ENCODE measurements around the gene LRRC36. TPM values are rescaled to one million over a fixed set of nuclear protein-coding genes. Genes with fewer than 3 reads are reported as not detected.

LRRC36 gene
- total and polyA plus RNA-seq, 4 donors: 2.1 to 103 (median 16.6) TPM

GRCh38 chr16:67341250-67341649, 14.6 kb downstream of the LRRC36 start:
- Histone ChIP-seq H3K27ac (ENCODE audit: low read depth in 1 of 2, low read length in 1 of 2) (no peak overlapping the region), H3K9ac (ENCODE audit: insufficient read depth in 1 of 2, low read length in 2 of 2) (no peak overlapping the region), H3K4me1 (ENCODE audit: control insufficient read depth in 5 of 5, insufficient read depth in 5 of 5, low read length in 5 of 5) (peaks cover 0 to 6% (median 0%) of the 10 kb centered on the region in 5 donors), H3K9me3 (ENCODE audit: control insufficient read depth in 4 of 4, insufficient read depth in 3 of 4, low read length in 3 of 4) (no peaks in the 10 kb centered on the region), H3K27me3 (ENCODE audit: control insufficient read depth in 3 of 3, insufficient read depth in 3 of 3, low read length in 2 of 3) (no peaks in the 10 kb centered on the region), H3K36me3 (ENCODE audit: control insufficient read depth in 4 of 4, insufficient read depth in 4 of 4, low read length in 4 of 4) (no peaks in the 10 kb centered on the region), H3K4me3 (no peak overlapping the region)
- no peak for DNase-seq
- no peak for TF ChIP-seq CTCF (IDR thresholded peaks at IDR 0.05; ENCODE audit: control extremely low read depth, extremely low read depth)
- WGBS, 2 donors: 94 to 97% methylated on average over 3 of the region's 3 CpGs
- ATAC-seq (ENCODE audit: insufficient read depth, low FRiP score): no peak

- TF ChIP-seq CTCF (IDR thresholded peaks at IDR 0.05; ENCODE audit: control extremely low read depth, extremely low read depth): no peak
- no peak for ATAC-seq (ENCODE audit: insufficient read depth, low FRiP score)
- WGBS, 2 donors: 97 to 98% methylated on average over 4 of the region's 4 CpGs
- Histone ChIP-seq H3K4me3 (no peak overlapping the region), H3K4me1 (ENCODE audit: control insufficient read depth in 5 of 5, insufficient read depth in 5 of 5, low read length in 5 of 5) (peaks cover 0 to 6% (median 0%) of the 10 kb centered on the region in 5 donors), H3K9ac (ENCODE audit: insufficient read depth in 1 of 2, low read length in 2 of 2) (no peak overlapping the region), H3K27ac (ENCODE audit: low read depth in 1 of 2, low read length in 1 of 2) (no peak overlapping the region), H3K9me3 (ENCODE audit: control insufficient read depth in 4 of 4, insufficient read depth in 3 of 4, low read length in 3 of 4) (no peaks in the 10 kb centered on the region), H3K27me3 (ENCODE audit: control insufficient read depth in 3 of 3, insufficient read depth in 3 of 3, low read length in 2 of 3) (no peaks in the 10 kb centered on the region), H3K36me3 (ENCODE audit: control insufficient read depth in 4 of 4, insufficient read depth in 4 of 4, low read length in 4 of 4) (no peaks in the 10 kb centered on the region)
- no peak for DNase-seq
Observed at GRCh38 chr16:67342616-67343015, 16.0 kb downstream of the LRRC36 start.

DNA sequence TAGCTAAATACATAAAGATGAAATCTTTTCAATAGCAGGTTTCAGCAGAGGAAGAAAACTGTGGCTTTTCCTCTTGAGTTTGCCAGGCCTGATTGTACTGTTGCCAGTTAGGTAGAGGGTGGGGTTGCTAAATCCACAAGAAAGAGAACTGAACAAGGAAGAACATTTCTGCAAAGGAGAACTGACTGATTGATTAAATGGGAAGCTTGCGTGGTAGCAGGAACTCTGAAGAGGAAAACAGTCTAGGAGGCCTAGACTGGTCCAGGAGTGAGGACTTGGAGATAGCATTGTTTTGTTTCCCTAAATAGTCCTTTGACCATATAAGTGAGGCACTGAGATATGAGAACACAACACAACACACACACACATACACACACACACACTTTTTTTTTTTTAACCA, 18.8 kb downstream of the LRRC36 start:
- ATAC-seq (ENCODE audit: insufficient read depth, low FRiP score) (no peak), DNase-seq (no peak)
- no peaks in the 10 kb centered on the region for H3K27me3 ChIP-seq (ENCODE audit: control insufficient read depth in 3 of 3, insufficient read depth in 3 of 3, low read length in 2 of 3)
- no peak overlapping the region for H3K4me3 ChIP-seq
- H3K27ac ChIP-seq (ENCODE audit: low read depth in 1 of 2, low read length in 1 of 2): peak overlapping the region in 1 of 2 donors; percentile 26
- peaks cover 0 to 6% (median 0%) of the 10 kb centered on the region in 5 donors for H3K4me1 ChIP-seq (ENCODE audit: control insufficient read depth in 5 of 5, insufficient read depth in 5 of 5, low read length in 5 of 5)
- peak overlapping the region in 1 of 2 donors; percentile 3 for H3K9ac ChIP-seq (ENCODE audit: insufficient read depth in 1 of 2, low read length in 2 of 2)
- no peak for TF ChIP-seq CTCF (IDR thresholded peaks at IDR 0.05; ENCODE audit: control extremely low read depth, extremely low read depth)
- no peaks in the 10 kb centered on the region for H3K36me3 ChIP-seq (ENCODE audit: control insufficient read depth in 4 of 4, insufficient read depth in 4 of 4, low read length in 4 of 4)
- 17 to 35% methylated on average over 1 of the region's 1 CpG for WGBS, 2 donors
- H3K9me3 ChIP-seq (ENCODE audit: control insufficient read depth in 4 of 4, insufficient read depth in 3 of 4, low read length in 3 of 4): no peaks in the 10 kb centered on the region

GRCh38 chr16:67346341-67346740, 19.7 kb downstream of the LRRC36 start:
- Histone ChIP-seq H3K27ac (ENCODE audit: low read depth in 1 of 2, low read length in 1 of 2) (no peak overlapping the region), H3K36me3 (ENCODE audit: control insufficient read depth in 4 of 4, insufficient read depth in 4 of 4, low read length in 4 of 4) (no peaks in the 10 kb centered on the region), H3K9me3 (ENCODE audit: control insufficient read depth in 4 of 4, insufficient read depth in 3 of 4, low read length in 3 of 4) (no peaks in the 10 kb centered on the region), H3K4me3 (no peak overlapping the region), H3K9ac (ENCODE audit: insufficient read depth in 1 of 2, low read length in 2 of 2) (no peak overlapping the region), H3K27me3 (ENCODE audit: control insufficient read depth in 3 of 3, insufficient read depth in 3 of 3, low read length in 2 of 3) (no peaks in the 10 kb centered on the region), H3K4me1 (ENCODE audit: control insufficient read depth in 5 of 5, insufficient read depth in 5 of 5, low read length in 5 of 5) (peaks cover 0 to 6% (median 0%) of the 10 kb centered on the region in 5 donors)
- DNase-seq: no peak
- no peak for ATAC-seq (ENCODE audit: insufficient read depth, low FRiP score)
- WGBS, 2 donors: 62 to 80% methylated on average over 3 of the region's 3 CpGs
- TF ChIP-seq CTCF (IDR thresholded peaks at IDR 0.05; ENCODE audit: control extremely low read depth, extremely low read depth): no peak
